ENCODE measurements around the gene DIS3L2.
"Not testable (repeated sequence)": the region's sequence is repeated elsewhere in the genome, so short reads cannot be mapped to it uniquely, and the experiment has no call there.

The DIS3L2 gene

GRCh38 chr2:232335859-232336215 is 374.3 kb downstream of the DIS3L2 start:
- no peak for TF ChIP-seq CTCF (IDR thresholded peaks at IDR 0.05; ENCODE audit: low read depth, low read length, missing control alignments)
- no peak overlapping the region for H3K4me3 ChIP-seq (replicated peaks; ENCODE audit: low read depth, low read length)

GRCh38 chr2:232336241-232336736 is 374.8 kb downstream of the DIS3L2 start:
- no peak for DNase-seq (ENCODE audit: extremely low read depth, low read depth)
- no peak for TF ChIP-seq CTCF (IDR thresholded peaks at IDR 0.05; ENCODE audit: low read depth, low read length, missing control alignments)
- no peak overlapping the region for H3K4me3 ChIP-seq (replicated peaks; ENCODE audit: low read depth, low read length)

More at GRCh38 chr2:232335859-232336215, 374.3 kb downstream of the DIS3L2 start:
- DNase-seq (ENCODE audit: extremely low read depth, low read depth), result no peak

- no peak for TF ChIP-seq CTCF (IDR thresholded peaks at IDR 0.05; ENCODE audit: low read depth, low read length, missing control alignments)
- no peak overlapping the region for H3K4me3 ChIP-seq (replicated peaks; ENCODE audit: low read depth, low read length)
- no peak for DNase-seq (ENCODE audit: extremely low read depth, low read depth)
Measured at GRCh38 chr2:232336981-232337720, 375.6 kb downstream of the DIS3L2 start.

- not testable (repeated sequence) for DNase-seq (ENCODE audit: extremely low read depth, low read depth); H3K4me3 ChIP-seq (replicated peaks; ENCODE audit: low read depth, low read length)
Measured at GRCh38 chr2:232338094-232338758, 376.7 kb downstream of the DIS3L2 start.

GRCh38 chr2:232338759-232339106 is 377.2 kb downstream of the DIS3L2 start:
- H3K4me3 ChIP-seq (replicated peaks; ENCODE audit: low read depth, low read length), result no peak overlapping the region
- no peak for DNase-seq (ENCODE audit: extremely low read depth, low read depth)
- no peak for TF ChIP-seq CTCF (IDR thresholded peaks at IDR 0.05; ENCODE audit: low read depth, low read length, missing control alignments)

- no peak for DNase-seq (ENCODE audit: extremely low read depth, low read depth)
- TF ChIP-seq CTCF (IDR thresholded peaks at IDR 0.05; ENCODE audit: low read depth, low read length, missing control alignments), result peak; percentile 28
Measured at GRCh38 chr2:232339121-232340081, 377.9 kb downstream of the DIS3L2 start.

More at GRCh38 chr2:232339121-232340081, 377.9 kb downstream of the DIS3L2 start:
- H3K4me3 ChIP-seq (replicated peaks; ENCODE audit: low read depth, low read length), result no peak overlapping the region

All from HFF-Myc (cell line).